HepG2 (cell line): ENCODE data around the gene ZNF544. TPM values are rescaled to one million over a fixed set of nuclear protein-coding genes. Genes with fewer than 3 reads are reported as not detected.
A peak's percentile ranks its signal among the peaks of the same experiment; 100 is the strongest.

Source experiments
- ATF6 ChIP-seq: sonication (generic); formaldehyde crosslinking; conservative IDR thresholded peaks from 2 replicates; pipeline ENCODE4 v1.4.0; 2020; ENCODE audit warnings: missing genetic modification reagents
- BATF2 ChIP-seq: sonication (generic); formaldehyde crosslinking; IDR thresholded peaks from 2 replicates; pipeline ENCODE4 v1.8.0; 2022; ENCODE audit warnings: mild to moderate bottlenecking, missing genetic modification reagents, moderate library complexity
- DMAP1 ChIP-seq: IDR thresholded peaks from 2 replicates; pipeline ENCODE4 v1.6.1; 2016
- FOSL1 ChIP-seq: sonication (generic); formaldehyde crosslinking; IDR thresholded peaks from 2 replicates; pipeline ENCODE4 v1.9.0; 2021; ENCODE audit warnings: missing genetic modification reagents, borderline replicate concordance
- HMGA1 ChIP-seq: sonication (generic); formaldehyde crosslinking; conservative IDR thresholded peaks from 2 replicates; pipeline ENCODE4 v1.4.0; 2020; ENCODE audit warnings: missing genetic modification reagents
- KMT2A ChIP-seq: sonication (generic); formaldehyde crosslinking; IDR thresholded peaks from 2 replicates; pipeline ENCODE4 v1.4.0; 2020; ENCODE audit warnings: missing genetic modification reagents
- MTF2 ChIP-seq: sonication (generic); formaldehyde crosslinking; IDR thresholded peaks from 2 replicates; pipeline ENCODE4 v1.5.0; 2020; ENCODE audit warnings: missing genetic modification reagents, borderline replicate concordance
- PCBP1 ChIP-seq: fragments of 200-400 bp; formaldehyde crosslinking; IDR thresholded peaks from 2 replicates; pipeline ENCODE4 v1.6.1; 2017; ENCODE audit warnings: mild to moderate bottlenecking, low read depth, low read length, borderline replicate concordance
- SMYD3 ChIP-seq: sonication (generic); formaldehyde crosslinking; IDR thresholded peaks from 2 replicates; pipeline ENCODE4 v1.8.1; 2023; ENCODE audit warnings: mild to moderate bottlenecking, missing genetic modification reagents
- SNAPC2 ChIP-seq: sonication (generic); formaldehyde crosslinking; IDR thresholded peaks from 2 replicates; pipeline ENCODE4 v1.8.1; 2022; ENCODE audit warnings: mild to moderate bottlenecking, missing genetic modification reagents
- SOX6 ChIP-seq, 2 experiments: fragments of 450-650 bp in 1 of 2; sonication (generic) in 1 of 2; formaldehyde crosslinking in 1 of 2; IDR thresholded peaks; 2 replicates each; pipeline versions ENCODE4 v1.4.0 to v1.6.1; 2017 to 2020; ENCODE audit warnings: antibody characterized with exemption in 1 of 2, mild to moderate bottlenecking in 1 of 2, missing genetic modification reagents in 1 of 2
- SRY ChIP-seq: sonication (generic); formaldehyde crosslinking; IDR thresholded peaks from 2 replicates; pipeline ENCODE4 v1.8.0; 2022; ENCODE audit warnings: mild to moderate bottlenecking, missing genetic modification reagents
- TBX2 ChIP-seq: sonication (generic); formaldehyde crosslinking; IDR thresholded peaks from 2 replicates; pipeline ENCODE4 v1.5.0; 2020; ENCODE audit warnings: missing genetic modification reagents, mild to moderate bottlenecking, borderline replicate concordance
- XRCC5 ChIP-seq: fragments of 200-400 bp; formaldehyde crosslinking; optimal IDR thresholded peaks from 2 replicates; pipeline ENCODE3; 2017; ENCODE audit warnings: mild to moderate bottlenecking, low read length
- ZBTB2 ChIP-seq: sonication (generic); formaldehyde crosslinking; IDR thresholded peaks from 2 replicates; pipeline ENCODE4 v1.8.0; 2022; ENCODE audit warnings: low read depth, missing genetic modification reagents
- ZC3H13 ChIP-seq: sonication (generic); formaldehyde crosslinking; IDR thresholded peaks from 2 replicates; pipeline ENCODE4 v1.8.1; 2023; ENCODE audit warnings: mild to moderate bottlenecking, missing genetic modification reagents, moderate library complexity
- ZFP37 ChIP-seq: sonication (generic); formaldehyde crosslinking; IDR thresholded peaks from 2 replicates; pipeline ENCODE4 v1.4.0; 2020; ENCODE audit warnings: missing genetic modification reagents, borderline replicate concordance
- ZFP91 ChIP-seq: sonication (generic); formaldehyde crosslinking; IDR thresholded peaks from 2 replicates; pipeline ENCODE4 v1.9.0; 2022; ENCODE audit warnings: missing genetic modification reagents, mild to moderate bottlenecking, borderline replicate concordance
- ZFX ChIP-seq: sonication (generic); formaldehyde crosslinking; IDR thresholded peaks from 2 replicates; pipeline ENCODE4 v1.4.0; 2020; ENCODE audit warnings: mild to moderate bottlenecking, low read depth, missing genetic modification reagents, moderate library complexity
- ZIK1 ChIP-seq: sonication (generic); formaldehyde crosslinking; IDR thresholded peaks from 2 replicates; pipeline ENCODE4 v1.5.0; 2020; ENCODE audit warnings: mild to moderate bottlenecking, low read depth, missing genetic modification reagents, borderline replicate concordance
- ZNF207 ChIP-seq: fragments of 450-650 bp; IDR thresholded peaks from 2 replicates; pipeline ENCODE4 v1.6.1; 2016; ENCODE audit warnings: antibody characterized with exemption, borderline replicate concordance
- ZNF557 ChIP-seq: sonication (generic); formaldehyde crosslinking; IDR thresholded peaks from 2 replicates; pipeline ENCODE4 v1.4.0; 2020; ENCODE audit warnings: missing genetic modification reagents
- ZNF558 ChIP-seq: sonication (generic); formaldehyde crosslinking; IDR thresholded peaks from 2 replicates; pipeline ENCODE4 v1.9.0; 2022; ENCODE audit warnings: mild to moderate bottlenecking, missing genetic modification reagents, borderline replicate concordance
- ZNF614 ChIP-seq: IDR thresholded peaks from 2 replicates; pipeline ENCODE4 v1.6.1; 2018; ENCODE audit warnings: missing biosample characterization, missing genetic modification reagents, inconsistent platforms, borderline replicate concordance
- polyA plus RNA-seq, 8 experiments: library from polyadenylated mRNA; depleted of rRNA in 3 of 8; stranded (reverse) in 7 of 8; unstranded in 1 of 8; fragments of >200 nt; fragmentation: Illumina TruSeq in 4 of 8; extraction: Trizol in 4 of 8; gene quantifications; 2 replicates each; pipeline versions ENCODE4 v1.2.1 to v1.2.3, GENCODE V29; 2011 to 2016; ENCODE audit warnings: low read depth in 4 of 8, missing spikeins in 1 of 8, mixed read lengths in 1 of 8; ENCODE audit not compliant: insufficient read depth in 1 of 8
- total RNA-seq, 5 experiments: library from RNA; depleted of rRNA; stranded (reverse); fragments of >200 nt; fragmentation: Illumina TruSeq; extraction: Trizol; gene quantifications; 2 replicates each; pipeline ENCODE4 v1.2.3, GENCODE V29; 2016; ENCODE audit warnings: low read depth in 1 of 5

Gene ZNF544
- total and polyA plus RNA-seq, 2 of the 13 experiments (the other 11 are each of a cell fraction or from before 2014, with no cell fraction given), result 13.1 to 17.0 TPM

GRCh38 chr19:58279042-58279924, 50.6 kb downstream of the ZNF544 start (continued):
- TF ChIP-seq ZFX (peak; percentile 76), SNAPC2 (CRISPR knock-in tag) (no peak), ZBTB2 (CRISPR knock-in tag) (no peak), SOX6 (IDR thresholded peaks at IDR 0.05) (no peak), SOX6 (CRISPR knock-in tag; IDR thresholded peaks at IDR 0.05) (peak; percentile 31), ZFP91 (CRISPR knock-in tag) (peak; percentile 85), ZIK1 (peak; percentile 81; the same call in 1 of the 2 replicates), ZC3H13 (no peak), KMT2A (no peak), ZNF558 (peak; percentile 55; the same call in 1 of the 2 replicates), ZNF614 (CRISPR knock-in tag) (no peak), XRCC5 (no peak), PCBP1 (no peak), DMAP1 (peak; percentile 77), ATF6 (CRISPR knock-in tag) (no peak), ZNF557 (no peak), TBX2 (CRISPR knock-in tag) (peak; percentile 45; the same call in 1 of the 2 replicates), ZFP37 (CRISPR knock-in tag) (no peak), FOSL1 (CRISPR knock-in tag) (peak; percentile 12; the same call in 1 of the 2 replicates), ZNF207 (no peak), BATF2 (CRISPR knock-in tag) (no peak), SRY (peak; percentile 46; the same call in 1 of the 2 replicates), SMYD3 (no peak), MTF2 (CRISPR knock-in tag) (no peak), HMGA1 (CRISPR knock-in tag) (no peak)
